Tibial nerve (tissue), 3 donors: ENCODE results near the gene KRTAP2-2.

ENCODE experiments used
- POLR2A ChIP-seq, 2 donors: fragments of 450-650 bp; IDR thresholded peaks; one replicate each; pipeline ENCODE4 v1.6.1; 2017; ENCODE audit warnings: antibody characterized with exemption in 2 of 2, mild to moderate bottlenecking in 2 of 2, moderate library complexity in 2 of 2
- TF ChIP-seq, protein P1 (sequence below), 5 experiments: fragments of 200-600 bp in 3 of 5; fragments of 450-650 bp in 2 of 5; sonication (generic) in 3 of 5; IDR thresholded peaks; one replicate each; pipeline ENCODE4 v1.5.1; 2016 to 2019; ENCODE audit warnings: antibody characterized with exemption in 5 of 5, mild to moderate bottlenecking in 3 of 5, moderate library complexity in 2 of 5

DNA sequence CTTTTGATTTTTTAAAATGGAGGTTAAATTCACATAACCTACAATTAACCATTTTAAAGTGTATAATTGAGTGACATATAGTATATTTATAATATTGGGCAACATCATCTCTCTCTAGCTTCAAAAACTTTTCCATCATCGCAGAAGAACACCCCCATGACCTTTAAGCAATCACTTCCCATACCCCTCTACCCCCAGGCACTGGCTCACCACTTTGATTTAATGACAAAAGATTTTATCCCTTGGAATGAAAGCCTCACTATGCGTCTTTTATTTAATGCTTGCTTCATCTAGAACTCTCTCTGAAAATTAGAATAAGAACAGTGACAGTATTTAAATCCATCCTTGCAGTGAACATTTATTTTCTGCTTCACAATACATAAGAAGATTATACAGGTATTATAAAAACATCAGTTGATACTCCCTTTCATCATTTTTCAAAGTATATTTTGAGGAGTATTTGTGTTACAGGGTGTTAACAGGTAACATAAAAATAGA, 17.1 kb downstream of the KRTAP2-2 start:
- TF ChIP-seq, protein P1, sequence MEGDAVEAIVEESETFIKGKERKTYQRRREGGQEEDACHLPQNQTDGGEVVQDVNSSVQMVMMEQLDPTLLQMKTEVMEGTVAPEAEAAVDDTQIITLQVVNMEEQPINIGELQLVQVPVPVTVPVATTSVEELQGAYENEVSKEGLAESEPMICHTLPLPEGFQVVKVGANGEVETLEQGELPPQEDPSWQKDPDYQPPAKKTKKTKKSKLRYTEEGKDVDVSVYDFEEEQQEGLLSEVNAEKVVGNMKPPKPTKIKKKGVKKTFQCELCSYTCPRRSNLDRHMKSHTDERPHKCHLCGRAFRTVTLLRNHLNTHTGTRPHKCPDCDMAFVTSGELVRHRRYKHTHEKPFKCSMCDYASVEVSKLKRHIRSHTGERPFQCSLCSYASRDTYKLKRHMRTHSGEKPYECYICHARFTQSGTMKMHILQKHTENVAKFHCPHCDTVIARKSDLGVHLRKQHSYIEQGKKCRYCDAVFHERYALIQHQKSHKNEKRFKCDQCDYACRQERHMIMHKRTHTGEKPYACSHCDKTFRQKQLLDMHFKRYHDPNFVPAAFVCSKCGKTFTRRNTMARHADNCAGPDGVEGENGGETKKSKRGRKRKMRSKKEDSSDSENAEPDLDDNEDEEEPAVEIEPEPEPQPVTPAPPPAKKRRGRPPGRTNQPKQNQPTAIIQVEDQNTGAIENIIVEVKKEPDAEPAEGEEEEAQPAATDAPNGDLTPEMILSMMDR (IDR thresholded peaks at IDR 0.05) = no peak
- no peak for TF ChIP-seq POLR2A (IDR thresholded peaks at IDR 0.05)
